HG03159 (cell line): ENCODE measurements around the gene FAM20C.

ENCODE experiments used
- ATAC-seq: cut with Tn5 transposase; IDR thresholded peaks from one replicate; pipeline ENCODE4 v1.9.1; 2021; ENCODE audit warnings: mild to moderate bottlenecking, moderate library complexity; ENCODE audit not compliant: unreplicated experiment

Gene FAM20C

DNA sequence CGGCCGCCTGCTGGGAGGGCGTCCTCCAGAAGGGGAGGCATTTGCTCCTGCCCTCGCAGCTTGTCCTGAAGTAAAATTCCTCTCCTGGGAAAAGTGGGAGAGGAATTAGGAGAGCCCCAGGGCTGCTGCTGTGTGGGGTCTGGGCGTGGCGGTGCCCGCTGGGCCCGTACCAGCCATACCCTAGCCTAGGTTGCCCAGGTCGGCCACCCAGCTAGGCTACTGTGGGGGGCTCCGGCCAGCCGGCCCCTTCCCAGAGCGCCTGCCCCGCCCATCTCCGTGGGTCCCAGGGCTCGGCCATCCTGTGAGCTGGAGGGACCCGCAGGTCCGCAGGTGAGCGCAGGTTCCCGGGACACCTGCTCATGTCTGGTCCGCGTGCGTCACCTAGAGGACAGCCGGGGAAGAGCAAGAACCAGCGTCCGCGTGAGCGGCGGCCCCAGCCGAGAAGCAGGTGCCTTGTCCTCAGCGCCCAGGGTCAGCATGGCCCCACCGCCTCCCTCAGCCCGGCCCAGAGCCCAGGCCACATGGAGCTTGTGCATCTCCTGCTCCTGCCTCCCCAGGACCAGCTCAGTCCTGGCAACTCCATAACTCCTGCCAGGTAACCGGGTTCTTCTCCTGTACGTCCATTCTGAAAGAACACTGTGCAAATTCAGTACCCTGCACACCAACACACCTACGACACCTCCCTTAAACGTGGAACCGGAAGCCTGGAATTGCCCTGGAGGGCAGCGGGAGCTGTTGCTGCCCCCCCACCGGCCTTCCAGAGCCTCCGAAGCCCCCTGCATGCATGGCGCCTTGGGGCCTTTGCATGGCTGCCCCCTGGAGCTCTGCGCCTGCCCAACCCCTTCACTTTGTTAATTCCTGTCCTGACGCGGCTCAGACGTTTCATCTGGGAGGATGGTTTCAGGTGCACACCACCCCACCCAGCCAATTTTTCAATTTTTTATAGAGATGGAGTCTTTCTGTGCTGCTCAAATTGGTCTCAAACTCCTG lies 74.8 kb downstream of the FAM20C start:
- ATAC-seq, result no peak

DNA sequence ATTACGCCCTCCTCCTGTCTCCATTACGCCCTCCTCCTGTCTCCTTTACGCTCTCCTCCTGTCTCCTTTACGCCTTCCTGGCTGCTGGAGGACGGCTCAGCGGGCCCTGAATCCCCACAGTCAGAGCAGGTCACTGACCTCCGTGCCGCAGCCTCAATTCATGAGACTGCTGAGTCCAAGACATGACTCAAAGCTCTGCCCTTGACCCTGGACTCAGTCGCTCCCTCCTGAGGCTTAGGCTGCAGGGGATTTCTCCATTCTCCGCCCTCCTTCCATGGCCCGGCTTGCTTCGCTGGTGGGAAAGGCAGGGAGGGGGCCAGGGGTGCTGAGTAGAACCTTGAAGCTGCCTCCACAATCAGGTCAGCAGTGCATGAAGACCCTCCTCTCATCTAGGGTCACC lies 76.6 kb downstream of the FAM20C start:
- ATAC-seq, result no peak

DNA sequence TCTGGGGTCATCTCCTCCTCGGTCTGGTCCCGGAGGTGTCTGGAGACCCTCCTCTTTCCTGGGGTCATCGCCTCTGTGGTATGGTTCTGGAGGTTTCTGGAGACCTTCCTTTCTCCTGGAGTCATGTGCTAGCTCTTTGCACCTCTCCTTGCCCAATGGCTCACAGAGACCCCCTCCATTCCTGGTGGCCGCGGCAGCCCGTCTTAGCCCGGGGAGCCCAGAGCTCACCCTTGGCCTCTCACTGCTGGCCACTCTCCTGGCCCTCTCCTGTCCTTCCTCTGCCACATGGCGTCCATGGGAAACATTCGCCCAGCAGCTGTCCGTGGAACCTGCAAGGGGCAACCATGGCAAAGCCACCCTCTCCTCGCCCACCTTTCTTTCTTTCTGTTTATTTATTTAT lies 77.3 kb downstream of the FAM20C start:
- ATAC-seq, result no peak

DNA sequence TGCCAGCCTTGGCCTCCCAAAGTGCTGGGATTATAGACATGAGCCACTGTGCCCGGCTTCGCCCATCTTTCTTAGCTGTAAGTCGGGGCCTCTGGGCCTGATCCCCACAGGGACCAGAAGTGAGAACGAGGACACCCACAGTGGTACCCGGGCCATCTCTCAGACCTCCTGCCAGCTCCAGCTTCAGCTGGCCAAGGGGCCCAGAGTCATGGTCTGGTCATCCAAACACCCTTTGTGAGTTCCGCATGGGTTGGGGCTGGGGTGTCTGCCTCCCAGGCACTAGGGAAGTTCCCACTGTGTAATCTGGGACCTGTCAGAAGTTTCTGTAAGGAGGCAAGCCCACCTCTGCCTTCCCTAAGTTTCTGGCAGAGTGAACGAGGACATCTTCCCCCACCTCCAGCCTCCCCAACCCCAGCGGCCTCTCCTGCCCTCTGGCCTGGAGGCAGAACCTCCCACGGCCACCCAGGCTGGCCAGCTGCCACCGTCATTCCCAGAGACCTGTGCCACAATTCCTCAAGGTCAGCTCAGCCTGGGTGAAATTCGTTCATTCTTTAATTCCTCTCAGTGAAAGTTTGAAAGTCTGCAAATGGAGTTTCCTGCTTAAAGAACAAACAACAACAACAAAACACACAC lies 78.1 kb downstream of the FAM20C start:
- no peak for ATAC-seq

DNA sequence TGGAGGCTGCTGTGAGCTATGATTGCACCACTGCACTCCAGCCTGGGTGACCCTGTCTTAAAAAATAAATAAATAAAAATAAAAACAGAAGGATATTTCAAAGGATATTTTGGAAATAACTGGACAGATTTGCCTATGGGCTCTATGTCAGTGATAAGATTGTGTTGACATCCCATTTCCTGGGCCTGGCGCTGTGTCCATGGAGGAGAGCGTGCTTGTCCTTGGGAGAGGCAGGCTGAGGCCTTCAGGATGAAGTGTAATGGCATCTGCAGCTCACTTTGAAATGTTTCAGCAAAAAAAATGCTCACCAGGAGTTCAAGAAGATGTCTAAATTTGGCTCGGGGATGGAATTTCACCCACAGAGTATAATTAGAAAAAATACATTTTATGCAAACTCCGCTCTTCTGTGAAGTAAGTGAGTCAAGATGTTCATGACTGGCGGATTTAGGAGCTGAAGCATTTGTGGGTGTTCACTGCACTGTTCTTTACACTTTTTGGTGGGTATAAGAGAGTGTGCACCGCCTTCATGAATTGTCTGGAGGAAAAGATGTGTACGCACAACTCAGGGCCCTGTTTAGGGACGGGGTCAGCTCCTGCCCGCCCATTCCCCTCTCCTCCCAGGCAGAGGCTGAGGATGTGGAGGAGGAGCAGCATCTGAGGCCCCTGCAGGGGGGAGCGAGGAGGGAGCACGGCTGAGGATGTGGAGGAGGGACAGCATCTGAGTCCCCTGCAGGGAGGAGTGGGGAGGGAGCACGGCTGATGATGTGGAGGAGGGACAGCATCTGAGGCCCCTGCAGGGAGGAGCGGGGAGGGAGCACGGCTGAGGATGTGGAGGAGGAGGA lies 79.1 kb downstream of the FAM20C start:
- ATAC-seq, result no peak

DNA sequence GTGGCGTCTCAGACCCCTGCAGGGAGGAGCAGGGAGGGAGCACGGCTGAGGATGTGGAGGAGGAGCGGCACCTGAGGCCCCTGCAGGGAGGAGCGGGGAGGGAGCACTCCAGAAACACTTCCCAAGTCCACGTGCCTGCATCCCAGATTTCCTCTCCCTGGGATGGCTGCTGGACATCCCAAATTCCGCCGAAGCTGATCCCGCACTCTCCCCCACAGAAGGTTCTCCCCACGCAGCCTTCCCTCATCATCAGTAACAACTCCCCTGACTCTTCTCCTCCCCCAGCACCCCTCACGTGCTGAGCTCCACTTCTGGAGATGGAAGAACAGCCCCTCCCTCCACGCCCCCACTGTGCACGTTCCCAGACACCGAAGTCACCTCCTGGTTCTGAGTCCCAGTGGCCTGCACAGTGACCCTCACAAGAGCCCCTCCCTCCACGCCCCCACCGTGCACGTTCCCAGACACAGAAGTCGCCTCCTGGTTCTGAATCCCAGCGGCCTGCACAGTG lies 79.8 kb downstream of the FAM20C start:
- no peak for ATAC-seq

DNA sequence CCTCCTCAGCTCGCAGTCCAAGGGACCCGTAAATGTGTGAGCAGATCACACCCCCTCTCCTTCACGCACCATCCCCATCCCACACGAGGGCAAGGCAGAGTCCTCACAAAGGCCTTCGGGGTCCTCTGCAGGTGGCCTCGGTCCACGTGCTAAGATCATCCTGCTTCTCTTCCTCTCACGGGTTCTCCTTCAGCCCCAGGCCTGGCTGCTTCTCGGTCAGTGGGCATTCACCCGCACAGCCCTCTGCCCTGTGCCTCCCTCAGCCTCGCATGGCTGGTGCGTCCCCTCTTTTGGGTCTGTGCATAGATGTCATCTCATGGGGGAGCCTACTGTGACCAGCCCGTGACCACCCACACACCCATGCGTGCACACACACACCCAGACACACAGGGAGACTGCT lies 80.3 kb downstream of the FAM20C start:
- ATAC-seq, result no peak

DNA sequence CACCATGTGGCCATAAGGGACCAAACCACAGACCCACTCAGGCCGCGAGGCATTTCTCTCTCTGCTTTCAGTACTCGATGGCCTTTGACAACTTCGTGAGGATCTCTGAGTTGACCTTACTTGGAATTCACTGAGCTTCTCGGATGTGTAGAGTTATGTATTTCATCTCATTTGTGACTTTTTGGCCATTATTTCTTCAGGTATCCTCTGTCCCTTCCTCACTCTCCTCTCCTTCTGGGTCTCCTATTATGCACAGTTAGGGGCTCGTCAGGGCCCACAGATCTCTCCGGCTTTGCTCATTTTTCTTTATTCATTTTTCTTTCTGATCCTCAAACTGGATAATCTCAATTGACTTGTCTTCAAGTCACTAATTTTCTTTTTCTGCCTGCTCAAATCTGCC lies 81.0 kb downstream of the FAM20C start:
- ATAC-seq, result no peak

DNA sequence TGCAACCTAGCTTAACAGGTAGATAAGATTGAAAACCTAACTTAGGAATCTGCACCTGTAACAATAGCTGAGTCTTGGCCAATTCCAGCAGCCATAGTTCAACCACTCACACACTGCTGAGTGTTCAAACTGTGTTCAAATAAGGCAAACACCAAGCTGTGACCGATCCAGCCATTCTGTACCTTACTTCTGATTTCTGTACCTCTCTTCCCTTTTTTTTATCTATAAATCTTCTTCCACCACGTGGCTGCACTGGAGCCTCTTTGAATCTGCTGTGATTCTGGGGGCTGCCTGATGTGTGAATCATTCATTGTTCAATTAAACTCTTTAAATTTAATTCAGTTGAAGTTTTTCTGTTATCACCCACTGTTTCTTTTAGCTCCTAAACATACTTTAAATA lies 81.9 kb downstream of the FAM20C start:
- no peak for ATAC-seq

DNA sequence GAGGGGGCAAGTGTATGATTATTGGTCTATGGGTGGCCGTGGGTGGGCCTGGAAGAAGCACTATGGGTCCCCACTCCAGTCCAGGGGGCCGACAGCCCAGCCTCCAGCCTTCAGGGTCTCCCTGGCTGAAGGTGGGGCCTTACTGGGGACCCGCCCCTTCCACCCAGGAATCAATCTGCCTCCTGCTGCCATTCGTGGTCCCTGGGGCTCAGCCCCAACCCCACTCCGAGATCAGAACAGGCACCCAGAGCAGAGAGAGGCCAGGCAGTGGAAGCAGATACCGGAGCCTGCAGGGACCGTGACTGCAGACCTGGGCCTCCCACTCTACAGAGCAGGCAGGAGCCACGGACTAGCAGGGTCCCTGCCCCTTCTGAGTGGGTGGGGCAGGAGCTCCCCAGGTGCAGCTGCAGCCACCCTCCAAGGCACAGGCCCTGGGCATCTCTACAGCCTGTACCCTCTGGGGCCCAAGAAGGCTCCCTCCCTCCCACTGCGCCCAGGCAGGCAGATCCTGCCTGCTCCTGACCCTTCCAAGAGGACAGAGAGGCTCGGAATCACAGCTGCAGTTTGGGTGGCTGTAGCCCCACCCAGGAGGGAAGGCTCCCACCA lies 84.0 kb downstream of the FAM20C start:
- no peak for ATAC-seq

DNA sequence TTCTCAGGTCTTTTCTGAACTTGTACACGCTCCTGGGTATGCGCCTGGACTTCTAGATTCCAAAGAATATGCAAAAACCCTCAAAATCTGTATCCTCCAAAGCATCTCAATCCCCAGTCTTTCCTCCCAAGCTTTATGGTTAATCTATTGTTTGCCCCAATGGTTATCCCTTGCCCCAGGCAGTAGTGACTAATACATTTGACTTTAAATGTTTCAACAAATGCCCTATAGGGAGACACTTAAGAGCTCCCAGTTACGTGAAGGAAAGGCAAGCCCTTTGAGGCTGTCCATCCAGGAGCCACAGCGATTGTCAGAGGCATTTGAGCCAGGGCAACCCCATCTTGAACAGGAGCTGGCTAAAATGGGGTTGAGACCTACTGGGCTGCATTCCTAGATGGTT lies 84.9 kb downstream of the FAM20C start:
- ATAC-seq, result no peak

DNA sequence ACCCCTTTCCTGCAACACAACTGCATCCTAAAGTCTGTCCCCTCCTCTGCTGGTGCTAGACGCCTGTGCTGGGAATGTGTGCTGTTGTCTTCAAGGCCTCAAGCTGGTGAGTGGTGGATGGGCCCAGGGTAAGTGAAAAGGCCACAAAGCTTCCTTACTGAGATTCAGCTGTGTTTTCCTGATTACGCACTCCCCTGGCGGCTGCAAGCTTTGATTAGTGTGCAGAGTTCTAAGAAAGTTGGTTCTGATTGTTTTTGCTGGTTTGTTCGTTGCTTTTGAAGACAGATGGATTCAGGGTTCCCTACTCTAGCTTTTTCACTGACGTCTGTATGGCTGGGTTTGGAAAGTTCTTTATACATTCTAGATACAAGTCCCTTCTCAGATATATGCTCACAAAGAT lies 85.7 kb downstream of the FAM20C start:
- no peak for ATAC-seq

DNA sequence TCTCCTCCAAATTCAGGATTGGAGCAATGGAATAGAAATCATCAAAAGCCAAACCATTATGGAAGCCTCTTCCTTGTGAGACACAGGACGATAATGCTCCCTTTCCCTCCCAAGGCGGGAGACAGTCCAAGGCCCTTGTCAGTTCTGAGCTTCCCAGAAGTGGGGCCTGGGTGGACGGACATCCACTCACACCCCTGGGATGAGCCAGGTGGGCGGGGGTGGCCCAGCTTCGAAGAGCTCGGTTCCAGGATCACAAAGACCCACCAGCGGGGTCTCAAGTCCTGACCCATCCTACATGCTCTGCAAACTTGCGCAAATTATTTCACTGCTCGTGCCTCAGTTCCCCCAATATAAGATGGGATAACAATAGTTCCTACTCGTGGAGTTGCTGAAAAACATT lies 87.5 kb downstream of the FAM20C start:
- ATAC-seq, result no peak

DNA sequence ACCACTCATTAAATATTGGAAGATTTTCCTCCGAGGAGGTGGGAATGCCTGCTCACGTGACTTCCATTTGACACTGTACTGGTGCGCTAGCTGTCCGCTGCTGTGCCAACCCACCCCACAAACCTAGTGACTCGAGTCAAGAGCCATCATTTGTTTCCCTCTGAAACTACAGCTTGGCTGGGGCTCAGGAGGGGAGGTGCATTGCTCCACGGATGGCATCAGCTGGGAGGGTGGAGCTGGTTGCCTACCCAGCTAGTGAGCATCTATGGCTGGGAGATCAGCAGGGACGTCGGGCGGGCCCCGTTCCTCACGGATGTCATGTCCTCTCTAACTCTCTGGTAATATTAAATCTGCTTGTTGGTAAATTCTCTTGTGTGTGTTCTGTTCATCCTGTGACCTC lies 88.1 kb downstream of the FAM20C start:
- no peak for ATAC-seq

DNA sequence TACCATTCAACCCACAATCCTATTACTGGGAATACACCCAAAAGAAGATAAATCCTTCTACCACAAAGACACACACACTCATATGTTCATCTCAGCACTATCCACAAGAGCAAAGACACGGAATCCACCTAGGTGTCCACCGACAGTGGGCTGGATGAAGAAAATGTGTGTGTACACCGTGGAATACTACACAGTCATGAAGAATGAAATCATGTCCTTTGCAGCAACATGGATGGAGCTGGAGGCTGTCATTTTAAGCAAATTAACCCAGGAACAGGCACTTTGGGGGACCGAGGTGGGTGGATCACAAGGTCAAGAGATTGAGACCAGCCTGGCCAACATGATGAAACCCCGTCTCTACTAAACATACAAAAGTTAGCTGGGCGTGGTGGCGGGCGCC lies 89.3 kb downstream of the FAM20C start:
- no peak for ATAC-seq

DNA sequence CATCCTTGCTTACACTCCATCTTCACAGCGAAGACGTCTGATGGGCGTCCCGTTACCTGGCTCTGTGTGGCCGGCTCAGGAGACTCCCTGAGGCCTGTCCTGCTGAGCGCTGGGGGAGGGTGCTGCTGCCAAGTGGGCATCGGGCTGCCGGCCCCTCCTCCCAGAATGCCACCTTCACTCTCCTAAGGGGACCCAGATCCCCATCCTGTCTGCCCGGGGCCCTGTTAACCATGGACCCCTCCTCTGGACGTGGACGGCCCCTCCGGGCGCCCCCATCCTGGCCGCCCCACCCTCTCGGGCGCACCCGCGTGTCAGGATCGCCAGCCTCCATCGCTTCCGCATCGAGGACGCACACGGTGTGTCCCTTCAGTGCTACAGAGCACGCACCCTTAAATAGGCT lies 90.2 kb downstream of the FAM20C start:
- ATAC-seq, result no peak

DNA sequence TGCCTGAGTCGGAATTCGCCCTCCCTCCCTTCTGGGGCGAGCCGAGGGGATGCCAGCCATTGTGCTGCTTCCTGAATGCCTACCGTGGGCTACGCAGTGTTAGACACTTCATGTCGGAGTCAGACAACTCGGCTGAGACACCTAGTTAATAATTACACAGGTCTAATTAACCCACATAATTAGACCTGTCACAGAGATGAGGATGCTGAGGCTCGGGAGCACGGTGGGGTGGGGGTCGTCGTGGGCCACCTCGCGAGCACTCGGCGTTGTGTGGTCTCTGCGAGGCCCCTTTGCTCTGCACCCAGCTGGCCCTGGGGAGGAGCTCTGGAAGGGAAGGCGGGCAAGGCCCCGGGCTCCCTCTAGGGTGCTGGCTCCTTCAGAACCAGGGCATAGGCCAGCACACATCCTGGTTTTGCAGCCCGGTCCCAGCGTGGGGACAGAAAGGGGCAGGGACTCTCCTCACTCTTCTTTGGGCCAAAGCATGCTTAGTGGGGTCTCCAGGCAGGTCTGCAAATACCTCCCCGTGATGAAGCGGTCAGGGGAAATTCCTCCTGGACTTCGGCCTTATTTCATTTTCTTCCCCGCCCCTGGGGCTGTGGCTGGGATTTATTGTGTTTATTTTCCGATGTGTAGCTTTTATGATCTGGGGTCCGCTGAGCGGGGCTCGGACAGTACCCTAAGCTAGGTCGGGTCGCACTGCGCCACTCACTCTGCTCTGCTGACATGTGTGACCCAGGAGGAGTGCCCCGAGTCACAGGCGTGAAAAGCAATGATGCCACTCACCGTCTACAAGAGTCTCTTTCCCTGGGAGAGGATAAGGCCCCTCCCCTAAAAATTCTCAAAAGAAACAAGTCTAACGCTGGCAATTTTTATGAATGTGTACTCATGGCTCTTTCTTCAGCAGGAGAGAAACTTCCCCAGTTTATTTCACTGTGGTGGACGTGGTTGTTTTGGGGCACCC lies 92.7 kb downstream of the FAM20C start:
- no peak for ATAC-seq

DNA sequence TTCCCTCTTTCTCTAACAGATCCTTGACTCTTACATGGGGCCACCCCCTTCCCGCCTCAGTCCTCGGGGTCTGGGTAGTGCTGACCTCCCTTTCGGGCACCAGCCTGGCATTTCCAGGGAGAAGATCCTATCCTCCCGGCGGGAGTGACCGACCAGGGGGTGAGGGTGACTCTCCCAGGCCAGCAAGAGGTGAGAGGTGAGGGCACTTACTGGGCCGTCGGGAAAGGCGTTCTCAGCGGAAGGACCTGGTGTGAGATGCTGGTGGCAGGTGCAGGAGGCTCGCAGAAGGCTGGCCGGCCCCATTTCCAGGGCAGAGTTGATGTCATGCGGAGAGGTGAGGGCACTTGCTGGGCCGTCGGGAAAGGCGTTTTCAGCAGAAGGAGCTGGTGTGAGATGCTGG lies 93.4 kb downstream of the FAM20C start:
- no peak for ATAC-seq

DNA sequence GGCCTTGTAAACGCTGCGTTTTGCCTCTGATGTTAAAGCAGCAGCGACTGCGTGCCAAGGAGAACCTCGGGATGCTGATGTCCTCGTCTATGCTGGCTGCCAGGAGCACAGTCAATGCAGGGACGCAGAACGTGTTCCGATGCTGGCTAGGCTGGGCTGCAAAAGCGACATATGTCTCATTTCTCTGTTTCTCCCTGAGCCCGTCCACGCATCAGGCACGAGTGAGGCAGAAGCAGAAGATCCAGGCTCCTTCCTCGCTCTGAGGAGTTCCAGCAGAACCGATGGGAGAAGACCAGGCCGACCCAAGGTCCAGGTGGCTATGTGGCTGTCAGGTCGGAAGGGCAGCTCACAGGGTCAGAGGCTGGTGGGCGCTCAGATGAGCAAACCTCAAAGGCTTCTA lies 93.9 kb downstream of the FAM20C start:
- ATAC-seq, result no peak

DNA sequence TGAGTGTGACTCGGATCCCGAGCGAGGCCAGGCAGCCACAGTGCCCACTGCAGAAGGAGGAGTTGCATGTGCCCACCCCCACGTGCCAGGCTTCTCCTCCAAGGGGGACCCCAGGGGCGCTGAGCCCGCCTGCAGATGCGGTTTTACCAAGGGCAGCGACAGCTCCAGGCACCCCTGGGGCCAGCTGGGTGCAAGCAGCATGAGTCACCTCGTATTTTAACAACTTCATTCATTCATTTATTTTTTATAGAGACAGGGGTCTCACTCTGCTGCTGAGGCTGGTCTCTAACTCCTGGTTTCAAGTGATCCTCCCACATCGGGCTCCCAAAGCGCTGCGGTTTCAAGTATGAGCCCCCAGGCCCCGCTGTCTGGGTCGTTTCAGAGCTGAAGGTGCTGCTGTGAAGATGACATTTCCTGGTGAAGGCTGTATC lies 96.3 kb downstream of the FAM20C start:
- no peak for ATAC-seq
